Tibial artery (tissue), 4 donors: ENCODE data around the gene CHKB.

Experiments
- DNase-seq, 2 donors: peaks; one replicate each; pipeline ENCODE4 v3.0.0-alpha.2; 2019
- H3K27ac ChIP-seq, 2 donors: fragments of 200-600 bp; sonication (generic) in 1 of 2; 1 replicate in 1 of 2; 2 replicates in 1 of 2; pipeline ENCODE4 v1.5.1; 2018 to 2019; ENCODE audit warnings: mild to moderate bottlenecking in 1 of 2
- H3K27me3 ChIP-seq, 2 donors: fragments of 200-600 bp; sonication (generic) in 1 of 2; one replicate each; pipeline versions ENCODE4 v1.5.1 to v1.6.0; 2016 to 2019
- H3K36me3 ChIP-seq, 3 donors: fragments of 200-600 bp; sonication (generic) in 2 of 3; one replicate each; pipeline ENCODE4 v1.5.1; 2016 to 2019; ENCODE audit warnings: mild to moderate bottlenecking in 2 of 3
- H3K4me1 ChIP-seq, 4 donors: fragments of 200-600 bp; sonication (generic) in 2 of 4; 1 replicate in 3 of 4; 2 replicates in 1 of 4; pipeline ENCODE4 v1.5.1; 2016 to 2019
- H3K4me3 ChIP-seq, 2 donors: fragments of 200-600 bp; sonication (generic) in 1 of 2; 1 replicate in 1 of 2; 2 replicates in 1 of 2; pipeline ENCODE4 v1.5.1; 2018 to 2019; ENCODE audit warnings: mild to moderate bottlenecking in 2 of 2
- H3K9me3 ChIP-seq, 3 donors: fragments of 200-600 bp; sonication (generic) in 1 of 3; one replicate each; pipeline ENCODE4 v1.5.1; 2016 to 2019
- CTCF ChIP-seq, 2 experiments: fragments of 200-600 bp in 1 of 2; fragments of 450-650 bp in 1 of 2; IDR thresholded peaks; one replicate each; pipeline ENCODE4 v1.5.1; 2017 to 2019; ENCODE audit warnings: antibody characterized with exemption in 2 of 2, mild to moderate bottlenecking in 1 of 2, moderate library complexity in 1 of 2
- intact Hi-C: fragments of 100-400 bp; cut with DNase I; formaldehyde crosslinking; loops from one replicate; pipeline ENCODE4 v1.15.0; 2023; ENCODE audit warnings: low total_unique reads

CHKB gene

GRCh38 chr22:50550395-50550794, 32.3 kb downstream of the CHKB start:
- TF ChIP-seq CTCF (IDR thresholded peaks at IDR 0.05): no peak
- no peak overlapping the region for H3K27ac ChIP-seq

DNA sequence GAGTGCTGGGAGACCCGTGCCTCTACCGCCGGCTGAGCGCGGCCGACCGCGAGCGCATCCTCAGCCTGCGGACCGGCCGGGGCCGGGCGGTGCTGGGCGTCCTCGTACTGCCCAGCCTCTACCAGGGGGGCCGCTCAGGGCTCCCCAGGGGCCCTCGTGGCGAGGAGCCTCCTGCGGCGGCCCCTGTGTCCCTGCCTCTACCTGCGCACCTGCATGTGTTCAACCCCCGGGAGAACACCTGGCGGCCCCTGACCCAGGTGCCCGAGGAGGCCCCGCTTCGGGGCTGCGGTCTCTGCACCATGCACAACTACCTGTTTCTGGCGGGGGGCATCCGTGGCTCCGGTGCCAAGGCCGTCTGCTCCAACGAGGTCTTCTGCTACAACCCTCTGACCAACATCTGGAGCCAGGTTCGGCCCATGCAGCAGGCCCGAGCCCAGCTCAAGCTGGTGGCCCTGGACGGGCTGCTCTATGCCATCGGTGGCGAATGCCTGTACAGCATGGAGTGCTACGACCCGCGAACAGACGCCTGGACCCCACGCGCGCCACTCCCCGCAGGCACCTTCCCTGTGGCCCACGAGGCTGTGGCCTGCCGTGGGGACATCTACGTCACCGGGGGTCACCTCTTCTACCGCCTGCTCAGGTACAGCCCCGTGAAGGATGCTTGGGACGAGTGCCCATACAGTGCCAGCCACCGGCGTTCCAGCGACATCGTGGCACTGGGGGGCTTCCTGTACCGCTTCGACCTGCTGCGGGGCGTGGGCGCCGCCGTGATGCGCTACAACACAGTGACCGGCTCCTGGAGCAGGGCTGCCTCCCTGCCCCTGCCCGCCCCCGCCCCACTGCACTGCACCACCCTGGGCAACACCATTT, 33.5 kb downstream of the CHKB start:
- Histone ChIP-seq H3K9me3 (no peaks in the 10 kb centered on the region), H3K27ac (no peak overlapping the region), H3K4me1 (peaks cover 0 to 30% (median 16%) of the 10 kb centered on the region in 4 donors), H3K36me3 (no peaks in the 10 kb centered on the region), H3K4me3 (peak overlapping the region in 1 of 2 donors; percentile 33), H3K27me3 (peaks cover 0 to 87% of the 10 kb centered on the region in 2 donors)
- intact Hi-C loops: no loop called here
- no peak for TF ChIP-seq CTCF (IDR thresholded peaks at IDR 0.05)
- no peak for DNase-seq

More at GRCh38 chr22:50550395-50550794, 32.3 kb downstream of the CHKB start:
- DNase-seq: no peak
- intact Hi-C loops: no loop called here
- no peaks in the 10 kb centered on the region for H3K36me3 ChIP-seq
- no peak overlapping the region for H3K4me3 ChIP-seq
- H3K4me1 ChIP-seq: peaks cover 0 to 21% (median 12%) of the 10 kb centered on the region in 4 donors
- no peaks in the 10 kb centered on the region for H3K9me3 ChIP-seq
- peaks cover 0 to 74% of the 10 kb centered on the region in 2 donors for H3K27me3 ChIP-seq

GRCh38 chr22:50548040-50548920, 34.4 kb downstream of the CHKB start:
- intact Hi-C loops: no loop called here
- peak overlapping the region in 1 of 2 donors; percentile 33 for H3K4me3 ChIP-seq
- H3K36me3 ChIP-seq: no peaks in the 10 kb centered on the region

DNA sequence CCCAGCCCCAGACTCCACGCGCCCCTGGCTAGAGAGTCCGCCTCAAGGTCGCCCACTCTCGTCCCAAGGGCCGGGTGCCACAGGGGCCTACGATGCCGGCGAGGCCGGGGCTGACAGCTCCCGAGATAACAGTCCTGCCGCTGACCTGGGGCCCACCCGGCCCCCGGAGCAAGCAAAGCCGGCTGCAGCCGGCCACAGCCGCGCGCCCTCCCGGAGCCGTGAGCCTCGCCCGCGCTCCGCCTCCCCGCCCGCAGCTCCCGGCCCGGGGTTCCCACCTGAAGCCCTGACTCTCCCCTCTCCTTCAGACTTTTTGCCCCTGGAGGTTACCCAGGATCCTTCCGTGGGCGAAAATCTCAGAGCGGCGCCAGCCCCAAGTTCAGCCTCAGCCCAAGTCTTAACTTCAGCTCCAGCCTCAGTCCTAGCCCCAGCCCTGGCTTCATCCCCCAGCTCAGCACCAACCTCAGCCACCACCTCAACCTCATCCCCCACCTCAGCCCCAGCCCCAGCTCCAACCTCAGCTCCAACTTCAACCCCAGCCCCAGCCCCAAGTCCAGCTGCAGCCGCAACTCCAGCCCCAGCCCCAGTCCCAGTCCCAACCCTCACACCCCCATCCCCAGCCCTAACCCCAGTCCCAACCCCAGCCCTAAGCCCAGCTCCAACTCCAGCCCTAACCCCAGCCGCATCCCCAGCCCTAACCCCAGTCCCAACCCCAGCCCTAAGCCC, 35.2 kb downstream of the CHKB start:
- no peaks in the 10 kb centered on the region for H3K36me3 ChIP-seq
- peaks cover 0 to 33% (median 19%) of the 10 kb centered on the region in 4 donors for H3K4me1 ChIP-seq
- TF ChIP-seq CTCF (IDR thresholded peaks at IDR 0.05): no peak
- no peak overlapping the region for H3K27ac ChIP-seq
- no peak overlapping the region for H3K4me3 ChIP-seq
- intact Hi-C loops: no loop called here
- peaks cover 0 to 87% of the 10 kb centered on the region in 2 donors for H3K27me3 ChIP-seq
- no peaks in the 10 kb centered on the region for H3K9me3 ChIP-seq
- DNase-seq: no peak

More at GRCh38 chr22:50548040-50548920, 34.4 kb downstream of the CHKB start:
- peaks cover 0 to 91% of the 10 kb centered on the region in 2 donors for H3K27me3 ChIP-seq
- TF ChIP-seq CTCF (IDR thresholded peaks at IDR 0.05): no peak
- peaks cover 0 to 33% (median 19%) of the 10 kb centered on the region in 4 donors for H3K4me1 ChIP-seq
- H3K27ac ChIP-seq: no peak overlapping the region
- DNase-seq: no peak
- H3K9me3 ChIP-seq: no peaks in the 10 kb centered on the region
